ENCODE results near the gene CMTM4.

DNA sequence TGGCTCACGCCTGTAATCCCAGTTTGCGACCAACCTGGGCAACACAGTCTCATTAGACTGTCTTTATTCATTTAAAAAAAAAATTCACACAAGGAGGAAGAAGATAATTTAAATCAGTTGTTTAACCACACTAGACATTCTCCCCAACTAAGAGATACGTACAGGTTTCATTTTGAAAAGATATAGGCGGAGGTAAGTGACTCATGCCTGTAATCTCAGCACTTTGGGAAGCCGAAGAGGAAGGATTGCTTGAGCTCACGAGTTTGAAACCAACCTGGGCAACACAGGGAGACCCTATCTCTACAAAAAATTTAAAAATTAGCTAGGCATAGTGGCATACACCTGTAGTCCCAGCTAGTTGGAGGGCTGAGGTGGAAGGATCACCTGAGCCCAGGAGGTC, 5.3 kb downstream of the CMTM4 start:
- no peak for TF ChIP-seq CTCF (IDR thresholded peaks at IDR 0.05)
- no peak for TF ChIP-seq POLR2A (IDR thresholded peaks at IDR 0.05)

Measured in sigmoid colon (tissue), 3 donors.